GM12865 (cell line): ENCODE measurements around the gene PLXDC1.
"Not testable (repeated sequence)": the region's sequence is repeated elsewhere in the genome, so short reads cannot be mapped to it uniquely, and the experiment has no call there.

Experiments
- DNase-seq: peaks from one replicate; pipeline ENCODE4 v3.0.0; 2010; ENCODE audit warnings: low read depth
- H3K4me3 ChIP-seq: 2 replicates; pipeline ENCODE4 v1.5.1; 2011; ENCODE audit warnings: mild to moderate bottlenecking, low read depth, low read length, control low read depth
- CTCF ChIP-seq: IDR thresholded peaks from 2 replicates; pipeline ENCODE4 v1.5.1; 2011; ENCODE audit warnings: low read length, control low read depth, low read depth, inconsistent platforms; ENCODE audit not compliant: insufficient read depth; ENCODE audit errors: missing control alignments

PLXDC1 gene

DNA sequence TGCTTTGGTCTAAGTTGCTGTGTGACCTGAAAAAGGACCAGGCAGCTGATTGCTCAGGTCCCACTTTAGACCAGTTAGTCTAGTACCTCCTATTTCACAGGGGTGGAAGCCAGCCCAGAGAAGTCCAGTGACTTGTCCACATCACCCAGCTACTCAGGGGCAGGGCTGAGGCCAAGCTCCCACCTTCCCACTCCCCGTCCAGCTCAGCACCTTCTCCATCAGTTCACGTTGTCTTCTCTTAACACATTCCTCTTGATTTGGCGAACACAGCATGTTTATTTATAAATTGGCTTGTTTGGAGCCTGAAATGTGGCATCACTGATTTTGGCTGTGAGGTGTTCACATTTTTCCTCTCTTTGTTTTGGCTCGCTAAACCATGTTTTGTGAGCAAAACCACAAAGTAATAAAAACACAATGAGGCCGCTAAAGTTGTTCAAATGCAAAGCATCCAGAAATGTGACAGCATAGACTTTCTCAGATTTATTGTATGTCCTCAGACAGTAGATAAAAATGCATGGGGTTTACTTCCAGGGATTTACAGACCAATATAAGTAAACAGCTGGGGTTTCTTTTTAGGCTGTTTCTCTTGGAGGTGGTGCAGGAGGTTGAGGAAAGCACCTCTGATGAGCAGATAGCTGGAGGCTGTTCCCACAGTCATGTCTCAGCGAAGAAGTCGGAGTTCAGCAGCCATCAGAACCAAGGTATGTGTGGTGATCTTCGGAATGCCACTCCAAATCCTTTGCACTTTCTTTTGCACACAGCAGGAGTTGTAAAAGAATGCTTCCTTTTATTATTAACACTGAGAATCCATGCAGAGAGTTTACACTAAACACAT, 88.4 kb downstream of the PLXDC1 start:
- no peak for TF ChIP-seq CTCF
- H3K4me3 ChIP-seq, result no peak overlapping the region
- no peak for DNase-seq

GRCh38 chr17:39058524-39058923, 92.9 kb downstream of the PLXDC1 start:
- H3K4me3 ChIP-seq, result no peak overlapping the region
- no peak for DNase-seq
- TF ChIP-seq CTCF, result no peak

DNA sequence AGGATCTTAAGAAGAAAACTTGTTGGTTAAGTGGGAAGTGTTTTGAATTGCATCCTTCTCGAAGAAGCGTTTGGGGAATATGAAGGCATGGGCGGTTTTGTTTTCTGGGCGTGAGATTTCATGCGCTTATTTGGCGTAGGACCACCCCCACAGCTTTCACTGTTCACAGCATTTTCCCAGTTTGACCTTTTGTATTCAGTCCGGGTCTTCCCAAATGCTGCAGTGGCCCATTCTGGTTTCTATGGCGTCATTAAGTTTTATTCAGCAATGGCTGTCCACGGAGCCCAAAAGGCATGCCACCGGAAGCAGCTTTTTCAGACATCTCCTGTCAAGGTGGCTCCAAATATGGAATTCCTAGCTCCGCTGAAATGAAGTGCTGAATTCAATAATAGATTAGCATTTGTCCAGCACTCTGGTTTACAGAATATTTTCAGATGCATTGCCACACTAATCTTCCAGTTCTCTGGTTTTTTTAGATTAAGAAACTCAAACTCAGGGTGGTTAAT, 93.7 kb downstream of the PLXDC1 start:
- no peak overlapping the region for H3K4me3 ChIP-seq
- no peak for DNase-seq
- no peak for TF ChIP-seq CTCF

- DNase-seq, result no peak
- no peak for TF ChIP-seq CTCF
- no peak overlapping the region for H3K4me3 ChIP-seq
Measured at GRCh38 chr17:39054111-39054645, 97.3 kb downstream of the PLXDC1 start.

DNA sequence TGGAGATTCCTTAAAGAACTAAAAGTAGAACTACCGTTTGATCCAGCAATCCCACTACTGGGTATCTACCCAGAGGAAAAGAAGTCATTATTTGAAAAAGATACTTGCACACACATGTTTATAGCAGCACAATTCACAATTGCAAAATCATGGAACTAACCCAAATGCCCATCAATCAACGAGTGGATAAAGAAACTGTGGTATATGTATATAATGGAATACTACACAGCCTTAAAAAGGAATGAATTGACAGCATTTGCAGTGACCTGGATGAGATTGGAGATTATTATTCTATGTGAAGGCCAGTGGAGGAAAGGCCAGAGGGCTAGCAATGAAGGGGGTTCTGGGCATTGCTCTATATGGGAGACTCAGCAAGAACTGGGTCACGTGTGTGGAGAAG, 99.0 kb downstream of the PLXDC1 start:
- not testable (repeated sequence) for DNase-seq, H3K4me3 ChIP-seq

DNA sequence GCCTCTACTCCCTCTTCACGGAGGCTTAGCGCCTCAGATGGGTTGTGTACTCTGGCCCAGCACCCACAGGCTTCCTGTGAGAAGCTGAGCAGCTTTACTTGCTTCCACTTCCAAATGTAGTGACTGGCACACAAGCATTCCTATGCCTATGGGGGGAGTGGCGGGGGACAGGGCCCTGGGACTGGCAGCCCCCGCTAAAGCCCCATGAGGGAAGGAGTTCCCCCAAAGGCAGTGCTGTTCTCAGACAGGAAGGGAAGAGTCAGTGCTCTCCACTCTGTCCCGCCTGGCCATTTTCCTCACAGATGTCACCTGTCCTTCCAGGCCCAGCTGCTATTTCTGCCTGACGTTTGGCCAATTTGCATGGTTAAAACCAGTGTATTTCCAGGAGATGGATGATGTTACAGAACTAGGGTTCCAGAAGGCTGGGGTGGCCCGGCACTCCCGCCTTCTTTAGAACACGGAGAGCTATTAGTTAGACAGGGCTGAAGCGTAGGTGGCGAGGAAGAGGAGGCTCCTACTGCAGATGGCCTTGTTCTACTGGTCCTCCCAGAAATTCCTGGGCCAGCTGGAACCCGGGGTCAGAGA, 100.3 kb downstream of the PLXDC1 start:
- H3K4me3 ChIP-seq, result no peak overlapping the region
- no peak for DNase-seq
- no peak for TF ChIP-seq CTCF

DNA sequence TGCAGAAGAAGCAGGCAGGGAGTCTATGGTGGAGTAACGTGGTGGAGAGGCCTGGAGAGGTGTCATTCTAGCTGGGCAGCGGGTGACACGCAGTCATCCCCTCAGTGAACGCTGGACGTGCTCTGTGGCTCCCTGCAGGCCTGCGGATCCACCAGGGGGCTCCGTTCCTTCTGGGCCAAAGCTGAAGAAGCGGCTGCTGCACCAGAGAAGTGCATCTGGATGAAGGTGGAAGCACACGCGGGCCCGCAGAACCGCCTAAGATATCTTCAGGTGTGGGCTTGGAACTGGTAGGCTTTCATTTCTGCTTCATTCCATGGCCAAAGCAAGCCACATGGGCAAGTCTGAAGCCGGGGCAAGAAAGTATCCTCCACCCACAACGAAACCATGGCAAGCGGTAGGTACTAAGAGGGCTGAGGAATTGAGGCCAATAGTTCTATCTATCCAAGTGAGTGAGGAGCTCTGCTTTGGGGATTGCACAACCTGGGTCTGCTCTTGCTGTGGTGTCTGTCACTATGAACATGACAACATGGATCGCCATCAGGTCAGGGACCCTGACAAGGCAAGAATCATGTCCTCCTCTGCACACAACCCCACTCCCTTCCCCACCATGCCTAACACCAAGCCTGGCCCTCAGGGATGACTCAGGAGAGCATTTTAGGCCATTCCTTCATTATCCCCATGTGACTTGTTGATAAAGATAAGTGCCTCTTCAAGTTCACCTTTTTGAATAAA, 105.3 kb downstream of the PLXDC1 start:
- TF ChIP-seq CTCF, result no peak

More for the DNA sequence above, 105.3 kb downstream of the PLXDC1 start:
- DNase-seq, result no peak
- no peak overlapping the region for H3K4me3 ChIP-seq
